Measurements from ENCODE around the gene HK1. TPM values are rescaled to one million over a fixed set of nuclear protein-coding genes. Genes with fewer than 3 reads are reported as not detected.
A peak's percentile ranks its signal among the peaks of the same experiment; 100 is the strongest.

HK1 gene
- total RNA-seq, 4 donors from 2014 or later = 17.9 to 77.6 (median 43.6) TPM

DNA sequence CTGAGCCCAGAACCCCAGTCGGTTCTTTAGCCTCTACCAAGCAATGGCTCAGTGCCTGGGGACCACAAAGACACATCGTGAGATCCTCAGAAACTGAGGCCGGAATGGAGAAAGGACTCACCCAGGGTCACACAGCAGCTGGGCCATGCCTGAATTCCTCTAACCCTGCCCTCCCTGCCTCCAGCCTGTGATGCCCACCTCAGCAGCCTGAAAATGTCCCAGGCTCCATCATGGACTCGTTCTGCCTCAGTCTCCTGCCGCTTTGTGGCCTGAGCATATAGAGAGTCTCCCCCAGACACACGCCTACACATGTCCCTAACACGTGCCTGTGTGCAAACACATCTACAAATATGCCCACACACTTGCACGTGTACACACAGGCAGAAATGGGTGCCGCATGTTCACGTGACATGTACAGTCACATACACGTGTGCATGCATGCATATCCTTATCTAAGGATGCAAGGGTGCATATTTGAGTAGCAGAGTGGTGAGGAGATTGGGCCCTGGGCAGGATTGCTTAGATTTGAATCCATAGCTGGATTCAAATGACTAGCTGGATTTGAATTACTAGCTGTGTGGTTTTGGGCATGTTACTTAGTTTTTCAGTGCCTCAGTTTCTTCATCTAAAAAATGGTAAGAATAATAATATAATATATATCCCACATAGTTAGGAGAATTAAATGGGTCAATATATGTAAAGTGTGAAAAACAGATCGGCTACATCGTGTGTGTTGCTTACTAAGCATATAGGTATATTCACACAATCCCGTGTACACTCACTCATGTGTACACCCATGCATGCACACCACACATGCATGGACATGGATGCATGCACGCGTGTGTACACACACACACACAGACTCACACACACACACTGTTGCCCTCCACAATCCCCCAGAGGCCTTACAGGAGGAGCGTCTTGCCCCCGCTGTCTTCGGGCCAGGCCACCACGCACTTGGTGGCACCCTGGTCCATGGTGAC is 136.0 kb downstream of the HK1 start:
- DNase-seq = no peak
- H3K27ac ChIP-seq = peak overlapping the region; percentile 98 to 99
- no peaks in the 10 kb centered on the region for H3K9me3 ChIP-seq
- no peak for TF ChIP-seq POLR2A (IDR thresholded peaks at IDR 0.05)
- TF ChIP-seq, protein P1, sequence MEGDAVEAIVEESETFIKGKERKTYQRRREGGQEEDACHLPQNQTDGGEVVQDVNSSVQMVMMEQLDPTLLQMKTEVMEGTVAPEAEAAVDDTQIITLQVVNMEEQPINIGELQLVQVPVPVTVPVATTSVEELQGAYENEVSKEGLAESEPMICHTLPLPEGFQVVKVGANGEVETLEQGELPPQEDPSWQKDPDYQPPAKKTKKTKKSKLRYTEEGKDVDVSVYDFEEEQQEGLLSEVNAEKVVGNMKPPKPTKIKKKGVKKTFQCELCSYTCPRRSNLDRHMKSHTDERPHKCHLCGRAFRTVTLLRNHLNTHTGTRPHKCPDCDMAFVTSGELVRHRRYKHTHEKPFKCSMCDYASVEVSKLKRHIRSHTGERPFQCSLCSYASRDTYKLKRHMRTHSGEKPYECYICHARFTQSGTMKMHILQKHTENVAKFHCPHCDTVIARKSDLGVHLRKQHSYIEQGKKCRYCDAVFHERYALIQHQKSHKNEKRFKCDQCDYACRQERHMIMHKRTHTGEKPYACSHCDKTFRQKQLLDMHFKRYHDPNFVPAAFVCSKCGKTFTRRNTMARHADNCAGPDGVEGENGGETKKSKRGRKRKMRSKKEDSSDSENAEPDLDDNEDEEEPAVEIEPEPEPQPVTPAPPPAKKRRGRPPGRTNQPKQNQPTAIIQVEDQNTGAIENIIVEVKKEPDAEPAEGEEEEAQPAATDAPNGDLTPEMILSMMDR (IDR thresholded peaks at IDR 0.05) = no peak
- H3K4me3 ChIP-seq = no peak overlapping the region
- no peaks in the 10 kb centered on the region for H3K27me3 ChIP-seq
- intact Hi-C loops (cut with DNase I; ENCODE audit: low total_unique reads) = loop anchor here (10.0 kb wide), 1 partner anchor 220 kb away; the partner anchor contains the start of gene FAM241B
- no peaks in the 10 kb centered on the region for H3K36me3 ChIP-seq
- peaks cover 2 to 7% of the 10 kb centered on the region in 2 donors for H3K4me1 ChIP-seq

DNA sequence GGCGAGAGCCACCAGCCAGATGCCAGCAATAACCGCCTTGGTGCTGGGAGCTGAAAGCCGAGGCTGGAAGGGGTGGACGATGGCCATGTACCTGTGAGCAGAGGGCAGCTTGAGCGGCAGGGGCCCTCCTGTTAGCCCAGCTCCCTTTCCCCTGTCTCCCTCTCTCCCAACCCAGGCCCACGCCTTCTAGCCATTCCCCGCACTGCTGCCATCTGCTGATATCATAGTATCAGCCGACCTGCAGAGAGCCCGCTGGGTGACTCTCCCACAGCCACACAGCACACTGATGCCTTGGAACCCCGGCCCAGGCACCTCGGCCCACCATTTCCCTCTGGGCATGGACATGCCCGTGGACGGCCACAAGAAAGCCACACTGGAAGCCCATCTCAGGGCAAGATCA is 136.8 kb downstream of the HK1 start:
- intact Hi-C loops (cut with DNase I; ENCODE audit: low total_unique reads) = loop anchor here (10.0 kb wide), 1 partner anchor 220 kb away; the partner anchor contains the start of gene FAM241B
- no peak overlapping the region for H3K4me3 ChIP-seq
- DNase-seq = no peak
- peaks cover 2 to 5% of the 10 kb centered on the region in 2 donors for H3K4me1 ChIP-seq
- peak overlapping the region; percentile 81 to 99 for H3K27ac ChIP-seq
- H3K27me3 ChIP-seq = no peaks in the 10 kb centered on the region
- no peak for TF ChIP-seq POLR2A (IDR thresholded peaks at IDR 0.05)
- TF ChIP-seq, protein P1 (IDR thresholded peaks at IDR 0.05) = no peak
- no peaks in the 10 kb centered on the region for H3K9me3 ChIP-seq
- no peaks in the 10 kb centered on the region for H3K36me3 ChIP-seq

DNA sequence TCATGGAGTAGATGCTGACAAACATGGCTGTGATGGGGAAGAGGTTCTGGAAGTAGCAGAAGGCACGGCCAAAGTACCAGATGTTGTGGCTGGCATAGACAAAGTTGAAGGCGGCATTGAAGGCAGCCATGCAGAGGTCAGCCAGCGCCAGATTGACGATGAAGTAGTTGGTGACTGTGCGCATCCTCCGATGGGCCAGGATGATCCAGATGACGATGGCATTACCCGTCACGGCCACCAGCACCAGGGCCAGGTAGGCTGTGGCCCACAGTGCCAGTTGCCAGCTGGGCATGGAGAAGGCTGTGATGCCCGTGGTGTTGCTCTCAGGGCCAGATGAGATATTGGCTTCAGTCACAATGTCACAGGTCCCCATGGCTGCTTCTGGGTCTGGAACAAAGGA is 137.7 kb downstream of the HK1 start:
- DNase-seq = no peak
- no peaks in the 10 kb centered on the region for H3K27me3 ChIP-seq
- peak overlapping the region; percentile 81 to 99 for H3K27ac ChIP-seq

DNA sequence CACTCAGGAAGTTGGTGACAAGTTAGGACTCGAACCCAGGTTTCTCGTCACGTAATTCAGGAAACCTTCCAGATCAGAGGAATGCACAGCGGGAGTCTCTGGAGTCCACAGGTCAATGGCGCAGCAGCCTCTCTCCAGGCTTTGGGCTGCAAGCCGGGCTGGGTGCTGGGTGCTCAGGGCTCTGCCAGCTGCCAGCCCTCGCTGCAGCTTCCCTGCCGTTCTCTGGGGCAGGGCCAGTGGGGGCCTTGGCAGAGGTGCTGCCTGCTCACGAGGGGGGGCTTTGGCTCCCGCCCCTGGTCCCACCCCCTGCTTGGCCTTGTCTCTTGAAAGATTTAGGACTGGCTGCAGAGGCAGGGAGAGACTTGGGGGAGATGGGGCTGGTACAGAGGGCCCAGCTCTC is 138.4 kb downstream of the HK1 start, which contains the start of gene TACR2:
Gene TACR2 (minus strand): TSS at position 224 of the 400 bp plus-strand sequence. CDS start 595 bp downstream, outside the sequence.
- no peaks in the 10 kb centered on the region for H3K27me3 ChIP-seq
- H3K4me1 ChIP-seq = no peaks in the 10 kb centered on the region
- intact Hi-C loops (cut with DNase I; ENCODE audit: low total_unique reads) = loop anchor here (10.0 kb wide), 1 partner anchor 218 kb away; the partner anchor contains the start of gene FAM241B
- H3K9me3 ChIP-seq = no peaks in the 10 kb centered on the region
- DNase-seq = peak; percentile 67
- H3K4me3 ChIP-seq = peak within 1 kb of the TSS; percentile 12 to 13
- TF ChIP-seq POLR2A (IDR thresholded peaks at IDR 0.05) = no peak
- TF ChIP-seq, protein P1 (IDR thresholded peaks at IDR 0.05) = no peak
- H3K27ac ChIP-seq = peak within 1 kb of the TSS; percentile 81 to 99
- no peaks in the 10 kb centered on the region for H3K36me3 ChIP-seq

More for the DNA sequence above, 137.7 kb downstream of the HK1 start:
- no peaks in the 10 kb centered on the region for H3K9me3 ChIP-seq
- no peak overlapping the region for H3K4me3 ChIP-seq
- H3K36me3 ChIP-seq = no peaks in the 10 kb centered on the region
- no peak for TF ChIP-seq POLR2A (IDR thresholded peaks at IDR 0.05)
- TF ChIP-seq, protein P1 (IDR thresholded peaks at IDR 0.05) = no peak
- intact Hi-C loops (cut with DNase I; ENCODE audit: low total_unique reads) = loop anchor here (10.0 kb wide), 1 partner anchor 219 kb away; the partner anchor contains the start of gene FAM241B
- peaks cover 2 to 3% of the 10 kb centered on the region in 2 donors for H3K4me1 ChIP-seq

All from uterus (tissue), 4 donors.